Measurements from ENCODE around the gene PCDH9.

DNA sequence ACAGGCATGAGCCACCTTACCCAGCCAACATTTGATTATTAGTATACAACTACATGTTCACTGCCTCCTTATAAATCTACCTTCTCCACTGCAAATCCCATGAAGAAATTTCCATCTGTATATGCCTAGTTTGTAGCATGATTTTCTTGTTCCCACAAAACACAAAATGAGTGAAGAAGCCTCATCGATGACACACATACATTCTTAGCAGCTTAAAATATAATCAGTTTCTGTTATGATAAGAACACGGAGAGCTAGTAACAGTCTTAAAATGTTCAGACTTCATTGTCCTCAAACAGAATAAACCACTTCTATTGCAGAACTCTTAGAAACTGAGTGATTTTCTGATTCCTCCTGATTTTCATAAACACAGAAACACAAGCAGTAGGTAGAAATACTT, 740.5 kb downstream of the PCDH9 start:
- TF ChIP-seq, protein P1, sequence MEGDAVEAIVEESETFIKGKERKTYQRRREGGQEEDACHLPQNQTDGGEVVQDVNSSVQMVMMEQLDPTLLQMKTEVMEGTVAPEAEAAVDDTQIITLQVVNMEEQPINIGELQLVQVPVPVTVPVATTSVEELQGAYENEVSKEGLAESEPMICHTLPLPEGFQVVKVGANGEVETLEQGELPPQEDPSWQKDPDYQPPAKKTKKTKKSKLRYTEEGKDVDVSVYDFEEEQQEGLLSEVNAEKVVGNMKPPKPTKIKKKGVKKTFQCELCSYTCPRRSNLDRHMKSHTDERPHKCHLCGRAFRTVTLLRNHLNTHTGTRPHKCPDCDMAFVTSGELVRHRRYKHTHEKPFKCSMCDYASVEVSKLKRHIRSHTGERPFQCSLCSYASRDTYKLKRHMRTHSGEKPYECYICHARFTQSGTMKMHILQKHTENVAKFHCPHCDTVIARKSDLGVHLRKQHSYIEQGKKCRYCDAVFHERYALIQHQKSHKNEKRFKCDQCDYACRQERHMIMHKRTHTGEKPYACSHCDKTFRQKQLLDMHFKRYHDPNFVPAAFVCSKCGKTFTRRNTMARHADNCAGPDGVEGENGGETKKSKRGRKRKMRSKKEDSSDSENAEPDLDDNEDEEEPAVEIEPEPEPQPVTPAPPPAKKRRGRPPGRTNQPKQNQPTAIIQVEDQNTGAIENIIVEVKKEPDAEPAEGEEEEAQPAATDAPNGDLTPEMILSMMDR (IDR thresholded peaks at IDR 0.05; ENCODE audit: insufficient read depth, low read depth, low read length): no peak
- TF ChIP-seq EZH2 (IDR thresholded peaks at IDR 0.05; ENCODE audit: insufficient read depth, low read length): no peak

All from astrocyte (in vitro differentiated cells and primary cell).